Mesenchymal stem cell (in vitro differentiated cells and primary cell): ENCODE data around the gene JPH4.

Experiments
- DNase-seq: peaks from one replicate; pipeline ENCODE4 v3.0.0-alpha.2; 2013
- H2AFZ ChIP-seq: one replicate; pipeline ENCODE4 v1.6.1; 2013; ENCODE audit warnings: low read depth, mild to moderate bottlenecking, control low read depth, inconsistent platforms, low read length, moderate library complexity
- H2AK5ac ChIP-seq: 2 replicates; pipeline ENCODE4 v1.6.1; 2013; ENCODE audit warnings: low read length, moderate library complexity, mild to moderate bottlenecking, inconsistent platforms; ENCODE audit not compliant: severe bottlenecking
- H2BK120ac ChIP-seq: one replicate; pipeline ENCODE4 v1.6.1; 2013; ENCODE audit warnings: low read depth, mild to moderate bottlenecking, inconsistent platforms, low read length, moderate library complexity
- H2BK12ac ChIP-seq, 2 experiments: one replicate each; pipeline ENCODE4 v1.6.1; 2013; ENCODE audit warnings: inconsistent platforms in 2 of 2, low read length in 2 of 2, mild to moderate bottlenecking in 2 of 2, moderate library complexity in 2 of 2, control low read depth in 1 of 2
- H2BK15ac ChIP-seq: one replicate; pipeline ENCODE4 v1.6.1; 2013; ENCODE audit warnings: mild to moderate bottlenecking, low read depth, inconsistent platforms; ENCODE audit not compliant: poor library complexity, severe bottlenecking
- H2BK5ac ChIP-seq: 2 replicates; pipeline ENCODE4 v1.6.1; 2013; ENCODE audit warnings: low read depth, mild to moderate bottlenecking, low read length, control low read depth, inconsistent platforms; ENCODE audit not compliant: poor library complexity, severe bottlenecking
- H3K14ac ChIP-seq, 2 experiments: one replicate each; pipeline ENCODE4 v1.6.1; 2013; ENCODE audit warnings: inconsistent platforms in 2 of 2, low read length in 2 of 2, control low read depth in 1 of 2, mild to moderate bottlenecking in 1 of 2, moderate library complexity in 1 of 2
- H3K18ac ChIP-seq, 2 experiments: one replicate each; pipeline ENCODE4 v1.6.1; 2013; ENCODE audit warnings: inconsistent platforms in 2 of 2, low read length in 2 of 2, control low read depth in 1 of 2, low read depth in 1 of 2, mild to moderate bottlenecking in 1 of 2
- H3K23ac ChIP-seq, 2 experiments: one replicate each; pipeline ENCODE4 v1.6.1; 2013; ENCODE audit warnings: inconsistent platforms in 2 of 2, low read length in 2 of 2, mild to moderate bottlenecking in 2 of 2, moderate library complexity in 2 of 2, control low read depth in 1 of 2
- H3K27ac ChIP-seq: 2 replicates; pipeline ENCODE4 v1.5.1; 2013; ENCODE audit warnings: mild to moderate bottlenecking, moderate library complexity, low read length, control low read depth, inconsistent platforms; ENCODE audit not compliant: poor library complexity, severe bottlenecking
- H3K27me3 ChIP-seq, 2 experiments: 2 replicates each; pipeline versions ENCODE4 v1.6.1 to v1.7.0; 2013; ENCODE audit warnings: low read length in 2 of 2, mild to moderate bottlenecking in 2 of 2, moderate library complexity in 2 of 2, control low read depth in 1 of 2, inconsistent platforms in 1 of 2; ENCODE audit not compliant: control insufficient read depth in 1 of 2, insufficient read depth in 1 of 2
- H3K36me3 ChIP-seq, 2 experiments: 2 replicates each; pipeline versions ENCODE4 v1.6.1 to v1.7.0; 2013; ENCODE audit warnings: low read length in 2 of 2, control low read depth in 1 of 2, inconsistent platforms in 1 of 2, low read depth in 1 of 2, mild to moderate bottlenecking in 1 of 2; ENCODE audit not compliant: insufficient read depth in 2 of 2, control insufficient read depth in 1 of 2
- H3K4ac ChIP-seq, 2 experiments: one replicate each; pipeline ENCODE4 v1.6.1; 2013; ENCODE audit warnings: inconsistent platforms in 2 of 2, low read length in 2 of 2, mild to moderate bottlenecking in 2 of 2, moderate library complexity in 2 of 2, control low read depth in 1 of 2, low read depth in 1 of 2
- H3K4me1 ChIP-seq: 2 replicates; pipeline ENCODE4 v1.6.1; 2013; ENCODE audit warnings: low read depth, low read length, control low read depth; ENCODE audit not compliant: control insufficient read depth, insufficient read depth
- H3K4me2 ChIP-seq: 2 replicates; pipeline ENCODE4 v1.6.1; 2013; ENCODE audit warnings: low read length, mild to moderate bottlenecking, inconsistent platforms; ENCODE audit not compliant: poor library complexity, severe bottlenecking
- H3K4me3 ChIP-seq, 2 experiments: 2 replicates each; pipeline versions ENCODE4 v1.5.1 to v1.7.0; 2013; ENCODE audit warnings: low read length in 2 of 2, mild to moderate bottlenecking in 2 of 2, control low read depth in 1 of 2, low read depth in 1 of 2; ENCODE audit not compliant: insufficient read depth in 1 of 2
- H3K79me1 ChIP-seq: replicated peaks from 2 replicates; pipeline ENCODE4 v1.6.1; 2013; ENCODE audit warnings: mild to moderate bottlenecking, control low read depth, low read length, inconsistent platforms; ENCODE audit not compliant: poor library complexity, severe bottlenecking
- H3K9ac ChIP-seq: 2 replicates; pipeline ENCODE4 v1.7.0; 2013; ENCODE audit warnings: mild to moderate bottlenecking, low read length, moderate library complexity
- H3K9me3 ChIP-seq: 2 replicates; pipeline ENCODE4 v1.7.0; 2013; ENCODE audit warnings: mild to moderate bottlenecking, low read length; ENCODE audit not compliant: control insufficient read depth
- H4K8ac ChIP-seq: one replicate; pipeline ENCODE4 v1.6.1; 2013; ENCODE audit warnings: inconsistent platforms, mild to moderate bottlenecking, low read length, moderate library complexity
- H4K91ac ChIP-seq: one replicate; pipeline ENCODE4 v1.6.1; 2013; ENCODE audit warnings: mild to moderate bottlenecking, low read length, inconsistent platforms
- WGBS: methylation state at CpG from one replicate; pipeline ENCODE4 v1.1.7; 2013; ENCODE audit warnings: mixed read lengths; 5-methylcytosine and 5-hydroxymethylcytosine counted together

Gene JPH4

DNA sequence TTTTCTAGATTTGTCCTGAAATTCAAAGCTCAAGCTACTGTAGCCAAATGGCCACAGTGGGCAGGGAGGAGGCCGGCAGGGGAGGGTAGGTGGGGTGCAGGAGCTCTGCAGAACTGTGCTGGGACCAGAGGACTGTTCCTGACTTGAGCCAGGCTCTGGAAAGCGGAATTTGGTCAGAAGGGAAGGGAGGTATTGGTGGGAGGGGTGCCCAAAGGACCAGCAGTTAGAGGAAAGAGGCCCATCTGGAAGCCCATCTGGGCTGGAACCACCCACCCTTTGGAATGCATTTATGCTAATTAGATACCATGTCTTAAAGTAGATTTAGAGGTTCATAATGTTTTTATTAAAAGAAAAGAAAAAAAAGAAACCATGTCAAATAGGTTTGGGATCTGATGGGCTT is 24.5 kb upstream of the JPH4 start:
- Histone ChIP-seq H3K27me3 (peaks cover 16 to 28% of the 10 kb centered on the region in 2 experiments), H3K4ac (no peak overlapping the region), H3K4me3 (no peak overlapping the region), H4K8ac (no peak overlapping the region), H3K14ac (no peak overlapping the region), H4K91ac (no peak overlapping the region), H3K23ac (no peak overlapping the region), H2AFZ (no peak overlapping the region), H2BK5ac (no peak overlapping the region), H2AK5ac (no peak overlapping the region), H3K4me1 (no peaks in the 10 kb centered on the region), H3K4me2 (no peak overlapping the region), H2BK15ac (no peak overlapping the region), H3K18ac (no peak overlapping the region), H3K9me3 (peaks cover 3% of the 10 kb centered on the region), H3K9ac (no peak overlapping the region), H3K79me1 (no peaks in the 10 kb centered on the region), H3K36me3 (no peaks in the 10 kb centered on the region), H2BK120ac (no peak overlapping the region), H2BK12ac (no peak overlapping the region), H3K27ac (no peak overlapping the region)
- 12% methylated on average over 2 of the region's 2 CpGs for WGBS
- no peak for DNase-seq

- H3K14ac ChIP-seq, result no peak overlapping the region
- no peak for DNase-seq
- no peak overlapping the region for H3K4me3 ChIP-seq
- WGBS, result 71% methylated on average over 10 of the region's 12 CpGs
- H3K79me1 ChIP-seq, result no peaks in the 10 kb centered on the region
- no peak overlapping the region for H3K23ac ChIP-seq
- no peak overlapping the region for H3K4me2 ChIP-seq
- no peak overlapping the region for H4K91ac ChIP-seq
- no peak overlapping the region for H2AK5ac ChIP-seq
- H4K8ac ChIP-seq, result no peak overlapping the region
- no peak overlapping the region for H2BK5ac ChIP-seq
- no peak overlapping the region for H3K4ac ChIP-seq
- peaks cover 15 to 24% of the 10 kb centered on the region in 2 experiments for H3K27me3 ChIP-seq
- H3K9me3 ChIP-seq, result peaks cover 3% of the 10 kb centered on the region
- H2AFZ ChIP-seq, result no peak overlapping the region
- H2BK12ac ChIP-seq, result no peak overlapping the region
- no peak overlapping the region for H2BK120ac ChIP-seq
- no peak overlapping the region for H2BK15ac ChIP-seq
- no peak overlapping the region for H3K27ac ChIP-seq
- no peaks in the 10 kb centered on the region for H3K36me3 ChIP-seq
- H3K9ac ChIP-seq, result no peak overlapping the region
- H3K18ac ChIP-seq, result no peak overlapping the region
- no peaks in the 10 kb centered on the region for H3K4me1 ChIP-seq
These were observed 23.8 kb upstream of the JPH4 start for GRCh38 chr14:23602181-23603095.

GRCh38 chr14:23601845-23602180 is 23.2 kb upstream of the JPH4 start:
- Histone ChIP-seq H3K9me3 (peaks cover 3% of the 10 kb centered on the region), H2BK15ac (no peak overlapping the region), H3K14ac (no peak overlapping the region), H4K8ac (no peak overlapping the region), H3K4ac (no peak overlapping the region), H2AK5ac (no peak overlapping the region), H2BK5ac (no peak overlapping the region), H3K27ac (no peak overlapping the region), H3K23ac (no peak overlapping the region), H3K9ac (no peak overlapping the region), H2AFZ (no peak overlapping the region), H3K4me2 (no peak overlapping the region), H3K4me1 (no peaks in the 10 kb centered on the region), H3K18ac (no peak overlapping the region), H2BK12ac (no peak overlapping the region), H3K27me3 (peaks cover 9 to 18% of the 10 kb centered on the region in 2 experiments), H3K4me3 (no peak overlapping the region), H4K91ac (no peak overlapping the region), H2BK120ac (no peak overlapping the region), H3K79me1 (no peaks in the 10 kb centered on the region), H3K36me3 (no peaks in the 10 kb centered on the region)
- WGBS, result 60% methylated on average over 1 of the region's 1 CpG
- DNase-seq, result no peak

- no peaks in the 10 kb centered on the region for H3K4me1 ChIP-seq
- no peak overlapping the region for H3K4me3 ChIP-seq
- peaks cover 9 to 14% of the 10 kb centered on the region in 2 experiments for H3K27me3 ChIP-seq
- H2AK5ac ChIP-seq, result no peak overlapping the region
- no peak overlapping the region for H2AFZ ChIP-seq
- H3K23ac ChIP-seq, result no peak overlapping the region
- no peak overlapping the region for H4K91ac ChIP-seq
- no peak overlapping the region for H4K8ac ChIP-seq
- no peak overlapping the region for H2BK120ac ChIP-seq
- no peak overlapping the region for H3K4ac ChIP-seq
- no peak overlapping the region for H3K4me2 ChIP-seq
- no peak overlapping the region for H2BK15ac ChIP-seq
- no peak overlapping the region for H3K27ac ChIP-seq
- no peak for DNase-seq
- H3K79me1 ChIP-seq, result no peaks in the 10 kb centered on the region
- H2BK12ac ChIP-seq, result no peak overlapping the region
- H2BK5ac ChIP-seq, result no peak overlapping the region
- H3K14ac ChIP-seq, result no peak overlapping the region
- no peak overlapping the region for H3K9ac ChIP-seq
- H3K36me3 ChIP-seq, result no peaks in the 10 kb centered on the region
- H3K18ac ChIP-seq, result no peak overlapping the region
- H3K9me3 ChIP-seq, result peaks cover 3% of the 10 kb centered on the region
These were observed 22.8 kb upstream of the JPH4 start for GRCh38 chr14:23601424-23601823.
